GM19328 (cell line): ENCODE data around the gene POU6F1.
A peak's percentile ranks its signal among the peaks of the same experiment; 100 is the strongest.

Source experiments
- ATAC-seq: cut with Tn5 transposase; IDR thresholded peaks from one replicate; pipeline ENCODE4 v1.9.1; 2021; ENCODE audit warnings: mild to moderate bottlenecking, moderate library complexity; ENCODE audit not compliant: unreplicated experiment

POU6F1 gene

DNA sequence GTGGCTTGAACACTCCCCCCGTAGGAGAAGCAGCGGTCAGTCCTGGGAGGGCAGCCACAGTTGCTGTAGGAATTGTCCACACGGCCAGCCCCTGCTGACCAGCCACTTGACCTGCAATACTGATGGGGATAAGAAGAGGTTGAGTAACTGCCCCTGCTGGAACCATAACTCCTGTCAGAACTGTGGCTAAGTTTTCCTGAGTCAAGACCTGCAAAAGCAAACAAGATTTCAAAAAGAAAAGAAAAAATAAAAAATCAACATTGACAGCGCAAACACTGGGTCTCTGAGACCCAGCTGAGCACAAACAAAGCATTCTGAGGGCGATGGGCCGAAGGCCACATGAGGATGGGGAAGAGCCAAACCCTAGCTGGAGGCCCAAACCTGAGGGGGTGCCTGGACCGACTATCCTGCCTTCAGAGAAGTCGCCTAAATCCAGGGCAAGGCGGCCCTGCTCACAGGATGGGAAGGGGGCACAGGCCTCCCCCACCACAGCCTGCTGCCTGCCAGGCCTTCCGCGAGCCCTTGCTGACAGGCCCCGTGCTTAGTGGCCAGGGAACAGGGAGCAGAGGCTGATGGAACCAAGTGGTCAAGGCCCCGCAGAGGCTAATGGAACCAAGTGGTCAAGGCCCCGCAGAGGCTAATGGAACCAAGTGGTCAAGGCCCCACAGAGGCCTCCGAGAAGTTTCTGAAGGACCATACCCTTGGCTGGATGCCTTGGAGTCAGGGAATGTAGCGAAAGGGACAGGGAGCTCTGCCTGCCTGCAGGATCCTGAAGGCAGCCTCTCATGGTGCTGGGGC, 19.1 kb downstream of the POU6F1 start:
- no peak for ATAC-seq

DNA sequence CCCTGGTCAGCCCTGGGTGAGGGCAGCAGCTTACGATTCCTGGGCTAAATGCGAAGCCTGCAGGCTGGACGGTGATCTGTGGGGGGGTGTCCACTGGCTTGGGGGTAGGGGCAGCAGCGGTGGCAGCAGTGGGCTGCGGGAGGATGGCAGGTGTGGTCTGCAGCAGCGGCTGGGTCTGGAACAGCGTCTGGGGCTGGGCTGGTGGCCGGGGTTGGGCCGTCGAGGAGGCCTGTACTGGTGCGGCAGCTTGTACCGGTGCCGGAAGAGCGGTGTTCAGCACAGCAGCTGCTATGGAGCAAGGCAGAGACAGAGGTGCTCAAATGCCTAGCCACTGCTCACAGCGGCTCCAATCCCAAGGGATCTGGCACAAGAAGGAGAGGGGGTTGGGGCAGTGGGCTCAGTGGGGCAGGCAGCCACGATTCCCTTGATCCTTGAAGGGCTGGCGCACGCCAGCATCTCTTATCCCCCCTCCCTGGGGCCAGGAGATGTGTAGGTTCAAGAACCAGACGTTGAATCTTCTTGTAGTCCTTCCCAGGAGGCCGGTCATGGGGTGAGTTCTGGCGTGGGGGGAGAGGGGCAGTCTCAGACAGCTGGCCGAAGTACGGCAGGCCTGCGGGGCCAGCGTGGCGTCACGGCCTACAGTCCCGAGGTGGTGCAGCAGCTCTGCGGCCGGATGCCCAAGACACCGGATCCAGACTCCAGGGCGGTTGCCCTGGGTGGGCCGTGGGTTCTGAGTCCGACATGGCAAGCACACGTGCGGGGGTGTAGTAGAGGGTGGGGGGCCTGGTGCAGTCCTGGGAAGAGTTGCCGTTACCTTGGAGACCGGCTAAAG, 19.9 kb downstream of the POU6F1 start:
- ATAC-seq, result no peak

DNA sequence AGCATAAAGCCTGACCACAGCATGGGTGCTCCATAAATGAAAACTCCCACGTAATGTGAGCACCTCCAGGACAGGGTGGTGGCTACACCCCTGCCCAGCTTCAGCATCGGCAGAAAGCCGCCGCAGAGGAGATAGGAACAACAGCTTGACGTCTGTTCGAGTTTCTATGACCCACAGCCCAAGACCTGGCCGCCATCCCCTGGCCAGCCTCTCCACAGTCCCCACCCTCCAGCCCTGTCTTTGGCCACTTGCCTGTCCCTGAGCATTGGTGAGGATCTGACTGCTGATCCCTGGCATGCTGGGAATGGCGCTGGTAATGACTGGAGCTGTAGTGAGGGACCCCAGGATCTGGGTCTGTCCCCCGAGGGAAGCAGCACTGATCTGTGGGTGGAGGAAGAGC, 21.3 kb downstream of the POU6F1 start:
- no peak for ATAC-seq

- ATAC-seq, result no peak
Measured at GRCh38 chr12:51195841-51196240, 22.0 kb downstream of the POU6F1 start.

GRCh38 chr12:51192284-51192671, 25.6 kb downstream of the POU6F1 start:
- no peak for ATAC-seq

DNA sequence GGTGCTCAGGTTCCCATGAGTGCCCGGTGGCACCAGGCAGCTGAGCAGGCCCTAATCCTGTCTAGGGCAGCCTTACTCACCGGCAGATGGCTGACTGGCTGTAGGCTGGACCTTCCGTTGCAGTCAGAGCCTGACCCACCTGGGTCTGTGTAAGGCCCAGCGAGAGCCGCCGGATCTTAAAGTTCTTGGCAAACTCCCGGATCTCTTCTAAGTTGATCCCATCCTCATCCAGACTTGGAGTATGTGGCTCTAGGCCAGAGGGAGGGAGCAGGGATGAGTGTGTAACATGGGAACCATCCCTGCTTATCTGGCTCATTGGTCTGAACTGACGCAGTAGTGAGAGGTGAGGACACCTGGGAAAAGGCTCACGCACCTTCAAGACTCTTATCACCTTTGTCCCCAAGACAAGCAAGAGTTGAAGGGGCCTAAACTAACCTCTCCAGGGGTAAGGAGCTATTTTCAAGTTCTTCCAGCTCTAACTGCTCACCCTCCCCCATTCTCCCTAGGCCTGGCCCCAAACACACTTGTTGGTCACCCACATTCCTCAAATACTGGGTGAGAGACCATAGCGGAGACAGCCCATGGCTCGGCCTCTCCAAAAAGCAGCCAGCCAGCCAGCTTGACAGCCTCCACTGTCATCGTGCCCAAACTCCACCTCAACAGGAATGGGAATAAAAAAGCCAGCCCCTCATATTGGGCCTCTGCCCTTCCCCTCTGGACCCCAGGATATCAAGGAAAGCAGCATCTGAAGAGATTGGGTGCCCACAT, 26.2 kb downstream of the POU6F1 start:
- no peak for ATAC-seq

DNA sequence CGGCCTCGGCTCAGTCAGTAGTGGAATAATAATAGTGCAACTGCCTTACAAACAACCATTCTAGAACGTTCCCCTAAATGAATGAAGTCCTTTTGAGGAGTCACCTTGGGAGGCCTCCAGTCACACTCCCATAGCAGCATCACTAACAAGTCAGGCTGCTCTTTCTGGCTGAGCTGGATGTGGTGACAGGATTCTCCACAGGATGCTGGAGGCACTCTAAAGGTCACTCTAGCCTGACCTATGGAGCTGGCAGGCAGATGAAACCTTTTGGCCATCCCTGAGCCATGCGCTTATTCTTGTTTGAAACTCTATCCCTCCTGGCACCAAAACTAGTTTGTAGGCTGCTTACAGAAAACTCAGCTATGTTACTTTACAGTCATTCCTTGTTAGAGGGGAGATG, 27.0 kb downstream of the POU6F1 start:
- no peak for ATAC-seq

- no peak for ATAC-seq
Measured at GRCh38 chr12:51189790-51190355, 28.0 kb downstream of the POU6F1 start.

GRCh38 chr12:51188359-51189051, 29.4 kb downstream of the POU6F1 start:
- ATAC-seq, result no peak

DNA sequence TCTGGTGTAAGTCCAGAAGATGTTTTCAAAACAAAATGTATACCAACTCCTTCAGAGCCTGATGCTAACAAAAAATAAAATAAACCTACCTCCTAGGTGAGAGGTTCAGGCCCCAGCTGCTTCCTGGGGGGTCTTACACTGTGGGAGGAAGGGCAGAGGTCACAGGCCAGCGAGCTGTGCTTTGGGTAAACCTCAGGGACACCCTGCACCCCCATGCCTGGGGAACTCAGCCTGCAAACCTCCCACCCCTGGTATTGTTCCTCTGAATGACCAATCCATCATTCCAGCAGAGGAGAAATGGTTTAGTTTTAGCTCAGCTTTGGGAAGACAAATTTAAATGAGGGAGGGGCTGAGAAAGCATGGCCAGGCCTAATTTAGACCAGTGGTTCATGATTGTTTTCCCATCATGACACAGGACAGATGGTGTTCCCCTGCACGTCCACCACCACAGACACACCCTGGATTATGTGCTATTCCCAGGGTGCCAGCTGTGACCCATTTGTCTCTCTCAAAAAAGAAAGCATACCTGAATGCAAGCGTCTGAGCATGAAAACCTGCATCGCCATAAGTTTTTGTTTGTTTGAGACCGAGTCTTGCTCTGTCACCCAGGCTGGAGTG, 30.4 kb downstream of the POU6F1 start:
- no peak for ATAC-seq

DNA sequence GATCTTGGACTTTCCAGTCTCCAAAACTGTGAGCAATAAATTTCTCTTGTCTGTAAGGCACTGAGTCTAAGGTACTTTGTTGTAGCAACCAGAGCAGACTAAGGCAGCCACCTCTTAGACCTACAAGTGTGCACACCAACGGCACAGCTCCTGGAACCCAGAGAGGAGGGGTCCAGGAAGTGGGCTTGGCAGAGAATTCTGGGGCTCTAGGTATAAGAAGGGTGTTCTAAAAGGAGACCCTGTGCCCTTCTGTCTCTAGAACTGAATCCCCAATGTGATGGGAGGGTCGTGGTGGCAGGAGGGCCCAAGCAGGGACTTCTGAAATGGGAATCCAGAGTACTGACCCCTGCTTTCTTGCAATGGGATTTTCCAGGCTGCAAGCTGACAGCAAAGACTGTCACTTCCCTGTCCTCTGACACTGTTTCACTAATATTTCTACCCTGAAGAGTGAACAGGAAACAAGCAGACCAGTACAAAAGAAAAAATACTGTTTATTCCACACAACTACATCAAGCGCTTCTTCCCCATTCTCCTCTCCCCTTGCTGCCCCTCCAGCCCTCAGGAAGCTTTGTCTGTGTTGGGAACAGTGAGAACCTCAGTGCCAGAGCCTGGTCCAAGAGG, 31.3 kb downstream of the POU6F1 start:
- no peak for ATAC-seq

GRCh38 chr12:51185171-51185717, 32.6 kb downstream of the POU6F1 start:
- ATAC-seq, result no peak

- no peak for ATAC-seq
Measured at GRCh38 chr12:51183816-51184215, 34.0 kb downstream of the POU6F1 start.

DNA sequence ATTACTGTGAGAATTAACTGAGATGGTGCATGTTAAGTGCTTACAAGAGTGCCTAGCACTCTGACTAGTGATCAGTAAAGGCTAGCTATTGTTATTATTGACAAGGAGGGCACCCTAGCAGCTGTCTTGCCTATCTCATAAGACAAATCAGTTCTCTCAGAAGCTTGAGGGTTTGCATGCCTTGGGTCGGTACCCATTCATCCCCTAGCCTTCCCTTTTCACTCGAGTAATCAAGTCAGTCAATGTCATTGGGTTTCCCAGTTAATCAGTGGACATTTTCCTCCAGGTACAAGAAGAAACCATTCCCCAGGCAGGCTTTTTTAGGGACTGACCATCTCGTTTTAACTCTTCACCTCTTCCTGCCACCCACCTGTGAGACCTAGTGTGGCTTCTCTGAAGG, 34.5 kb downstream of the POU6F1 start:
- ATAC-seq, result no peak

DNA sequence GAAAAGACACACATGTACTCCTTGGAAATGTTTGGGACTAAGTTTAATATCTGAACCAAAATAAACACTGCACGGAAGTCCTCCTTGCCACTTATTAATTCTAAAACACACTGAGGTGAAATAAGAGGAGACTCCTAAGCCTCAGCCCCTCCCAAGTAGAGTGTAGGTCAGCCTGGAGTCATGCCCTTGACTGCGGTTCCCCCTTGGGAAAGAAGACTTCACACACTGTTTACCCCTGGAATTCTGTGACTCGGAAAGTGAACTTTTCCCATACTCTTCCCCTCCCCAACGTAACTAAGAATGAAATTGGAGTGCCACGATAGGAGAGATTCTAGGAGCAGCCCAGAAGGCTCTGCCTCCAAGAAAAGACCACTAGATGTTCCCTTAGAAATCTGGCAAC, 36.3 kb downstream of the POU6F1 start:
- ATAC-seq, result no peak

DNA sequence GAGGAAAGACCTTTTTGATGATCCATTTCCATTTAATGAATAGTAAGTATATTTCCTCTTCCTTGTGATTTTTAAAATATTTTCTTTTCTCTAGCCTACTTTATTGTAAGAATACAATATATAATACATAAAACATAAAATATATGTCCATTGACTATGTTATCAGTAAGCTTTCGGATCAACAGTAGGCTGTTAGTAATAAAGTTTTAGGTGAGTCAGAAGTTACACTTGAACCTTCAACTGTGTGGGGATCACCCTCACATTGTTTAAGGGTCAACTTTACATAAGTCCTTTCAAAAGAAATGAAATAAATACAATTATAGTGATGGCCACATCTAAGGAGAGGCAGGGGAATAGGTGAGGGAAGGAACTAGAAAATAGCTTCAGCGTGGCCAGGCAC, 40.0 kb downstream of the POU6F1 start:
- no peak for ATAC-seq

- no peak for ATAC-seq
Measured at GRCh38 chr12:51174501-51174900, 43.4 kb downstream of the POU6F1 start.

DNA sequence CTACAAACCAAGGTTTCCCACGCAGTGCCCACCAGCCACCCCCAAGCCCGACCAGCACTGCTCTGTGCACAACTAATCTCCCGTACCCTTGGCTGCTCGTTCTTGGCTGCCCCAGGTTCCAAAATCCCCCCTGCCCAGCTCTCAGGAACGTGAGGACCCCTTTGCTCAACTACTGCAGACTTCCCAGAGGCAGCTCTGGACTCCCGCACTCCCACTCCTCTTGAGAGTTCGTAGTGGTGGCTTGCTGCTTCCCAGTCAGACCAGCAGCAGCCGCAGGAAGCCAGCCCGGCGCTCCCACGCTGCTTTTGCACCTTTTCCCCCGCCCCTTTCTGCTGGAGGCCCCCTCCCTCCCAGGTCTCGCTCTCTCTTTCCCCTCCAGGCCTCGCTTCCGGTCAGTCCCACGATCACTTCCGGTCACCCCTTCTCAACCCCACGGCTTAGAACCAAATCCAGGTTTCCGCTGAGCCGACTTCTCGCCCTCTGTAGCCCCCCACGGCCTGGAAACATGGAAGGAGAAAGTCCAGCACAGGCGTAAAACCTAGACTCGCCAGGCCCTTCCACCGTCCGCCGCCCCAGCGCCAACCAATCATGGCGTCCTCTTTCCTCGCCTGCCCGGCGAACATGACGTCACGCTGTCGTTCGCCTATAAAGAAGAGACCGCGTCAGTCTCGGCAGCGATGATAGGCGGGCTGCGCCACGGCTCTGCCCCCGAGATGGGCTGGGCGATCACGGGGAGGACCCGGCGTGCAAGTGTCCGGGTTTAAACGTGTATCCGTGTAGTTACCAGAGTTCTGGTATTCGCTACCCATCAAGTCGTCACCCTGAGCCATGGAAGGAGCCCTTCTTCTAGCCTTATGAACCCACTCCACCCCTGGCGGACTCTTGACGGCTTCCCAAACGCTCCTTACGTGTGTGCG, 45.1 kb downstream of the POU6F1 start, which contains the start of gene TFCP2:
TSS of gene TFCP2 (minus strand) at position 621 of the 917 bp plus-strand sequence. CDS start 713 bp downstream, outside the sequence.
- ATAC-seq, result peak; percentile 95
